GM10266 (cell line): Measurements from ENCODE around the gene SENP6.

Source experiments
- DNase-seq: peaks from one replicate; pipeline ENCODE4 v3.0.0; 2012; ENCODE audit errors: extremely low spot score
- CTCF ChIP-seq: IDR thresholded peaks from 2 replicates; pipeline ENCODE4 v1.5.1; 2012; ENCODE audit warnings: mild to moderate bottlenecking, low read depth; ENCODE audit not compliant: control insufficient read depth, insufficient read depth; ENCODE audit errors: missing control alignments

Gene SENP6

GRCh38 chr6:75631859-75632635, 30.4 kb downstream of the SENP6 start:
- TF ChIP-seq CTCF: no peak
- no peak for DNase-seq

GRCh38 chr6:75633045-75633444, 31.4 kb downstream of the SENP6 start:
- TF ChIP-seq CTCF: no peak
- DNase-seq: no peak

- TF ChIP-seq CTCF: no peak
- DNase-seq: no peak
These were observed 40.6 kb downstream of the SENP6 start for GRCh38 chr6:75642311-75642710.

GRCh38 chr6:75643173-75643572, 41.5 kb downstream of the SENP6 start:
- no peak for DNase-seq
- no peak for TF ChIP-seq CTCF

- DNase-seq: no peak
- no peak for TF ChIP-seq CTCF
These were observed 54.8 kb downstream of the SENP6 start for GRCh38 chr6:75656479-75656878.

- TF ChIP-seq CTCF: no peak
- no peak for DNase-seq
These were observed 55.6 kb downstream of the SENP6 start for GRCh38 chr6:75657327-75657726.

- no peak for DNase-seq
- TF ChIP-seq CTCF: no peak
These were observed 64.9 kb downstream of the SENP6 start for GRCh38 chr6:75666592-75666991.
